ENCODE results near the gene SKP1. TPM values are rescaled to one million over a fixed set of nuclear protein-coding genes. Genes with fewer than 3 reads are reported as not detected.

Gene SKP1
- total RNA-seq, 1 donor from 2014 or later = 358 TPM

DNA sequence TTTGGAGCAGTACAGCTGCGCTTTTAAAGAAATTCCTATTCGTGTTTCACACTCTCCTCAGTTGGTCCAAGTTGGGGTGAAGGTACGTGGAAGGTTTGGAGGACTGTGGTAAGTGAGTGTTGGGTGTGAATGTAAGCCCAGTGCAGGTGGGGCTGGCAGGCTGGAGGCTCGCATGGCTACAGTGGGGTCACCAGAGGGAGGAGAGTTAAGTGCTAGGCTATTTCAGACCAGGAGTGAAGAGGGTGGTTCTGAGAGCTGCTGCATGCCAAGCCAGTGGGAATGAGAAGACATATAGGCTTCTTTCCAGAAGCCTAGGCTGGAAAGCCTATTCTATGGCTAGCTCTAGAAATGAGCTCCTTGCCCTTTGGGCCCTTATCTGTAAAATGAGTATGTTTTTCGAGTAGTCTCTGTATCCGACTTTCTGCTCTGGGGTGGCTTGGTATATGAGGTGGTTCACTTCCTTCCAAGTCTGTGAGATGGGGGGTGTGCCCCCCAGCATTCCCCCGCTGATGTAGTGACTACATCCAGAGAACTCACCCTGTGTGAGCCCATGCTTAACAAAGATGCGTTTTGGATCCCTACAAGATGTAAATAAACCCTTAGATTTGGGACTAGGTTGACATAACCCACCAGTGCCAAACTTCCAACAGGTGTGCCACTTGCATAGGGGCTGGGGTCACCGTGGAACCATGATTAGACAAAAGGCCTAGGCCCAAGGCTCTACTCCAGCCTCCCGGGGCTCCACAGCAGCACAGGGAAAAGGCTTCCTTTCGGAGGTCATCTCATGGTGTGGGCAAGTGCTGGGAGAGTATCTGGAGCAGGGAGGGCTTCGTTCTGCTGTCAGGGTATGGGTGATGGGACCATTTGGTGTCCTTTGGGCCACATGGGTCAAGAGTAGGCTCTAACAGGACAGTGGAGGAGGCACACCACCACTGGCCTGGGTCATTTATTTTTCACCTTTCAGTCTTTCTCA is 59.7 kb downstream of the SKP1 start:
- Mint-ChIP-seq H3K9me3 (ENCODE audit: low read depth) (no peaks in the 10 kb centered on the region), H3K4me3 (ENCODE audit: low read depth) (peak overlapping the region; percentile 74), H3K27ac (peak overlapping the region; percentile 4), H3K36me3 (ENCODE audit: insufficient read depth) (peaks cover 4% of the 10 kb centered on the region), H3K27me3 (peaks cover 17% of the 10 kb centered on the region), H3K4me1 (ENCODE audit: low read depth) (peaks cover 12% of the 10 kb centered on the region)
- TF ChIP-seq, protein P1, sequence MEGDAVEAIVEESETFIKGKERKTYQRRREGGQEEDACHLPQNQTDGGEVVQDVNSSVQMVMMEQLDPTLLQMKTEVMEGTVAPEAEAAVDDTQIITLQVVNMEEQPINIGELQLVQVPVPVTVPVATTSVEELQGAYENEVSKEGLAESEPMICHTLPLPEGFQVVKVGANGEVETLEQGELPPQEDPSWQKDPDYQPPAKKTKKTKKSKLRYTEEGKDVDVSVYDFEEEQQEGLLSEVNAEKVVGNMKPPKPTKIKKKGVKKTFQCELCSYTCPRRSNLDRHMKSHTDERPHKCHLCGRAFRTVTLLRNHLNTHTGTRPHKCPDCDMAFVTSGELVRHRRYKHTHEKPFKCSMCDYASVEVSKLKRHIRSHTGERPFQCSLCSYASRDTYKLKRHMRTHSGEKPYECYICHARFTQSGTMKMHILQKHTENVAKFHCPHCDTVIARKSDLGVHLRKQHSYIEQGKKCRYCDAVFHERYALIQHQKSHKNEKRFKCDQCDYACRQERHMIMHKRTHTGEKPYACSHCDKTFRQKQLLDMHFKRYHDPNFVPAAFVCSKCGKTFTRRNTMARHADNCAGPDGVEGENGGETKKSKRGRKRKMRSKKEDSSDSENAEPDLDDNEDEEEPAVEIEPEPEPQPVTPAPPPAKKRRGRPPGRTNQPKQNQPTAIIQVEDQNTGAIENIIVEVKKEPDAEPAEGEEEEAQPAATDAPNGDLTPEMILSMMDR (IDR thresholded peaks at IDR 0.05; ENCODE audit: unreplicated experiment) = no peak
- no peak for DNase-seq (ENCODE audit: low spot score, unreplicated experiment)

GRCh38 chr5:134116286-134116685 is 60.5 kb downstream of the SKP1 start:
- peak overlapping the region; percentile 74 for H3K4me3 Mint-ChIP-seq (ENCODE audit: low read depth)
- TF ChIP-seq, protein P1 (IDR thresholded peaks at IDR 0.05; ENCODE audit: unreplicated experiment) = no peak
- H3K27ac Mint-ChIP-seq = peak overlapping the region; percentile 64
- H3K4me1 Mint-ChIP-seq (ENCODE audit: low read depth) = peaks cover 12% of the 10 kb centered on the region
- H3K9me3 Mint-ChIP-seq (ENCODE audit: low read depth) = no peaks in the 10 kb centered on the region
- DNase-seq (ENCODE audit: low spot score, unreplicated experiment) = no peak
- peaks cover 25% of the 10 kb centered on the region for H3K27me3 Mint-ChIP-seq
- peaks cover 4% of the 10 kb centered on the region for H3K36me3 Mint-ChIP-seq (ENCODE audit: insufficient read depth)

DNA sequence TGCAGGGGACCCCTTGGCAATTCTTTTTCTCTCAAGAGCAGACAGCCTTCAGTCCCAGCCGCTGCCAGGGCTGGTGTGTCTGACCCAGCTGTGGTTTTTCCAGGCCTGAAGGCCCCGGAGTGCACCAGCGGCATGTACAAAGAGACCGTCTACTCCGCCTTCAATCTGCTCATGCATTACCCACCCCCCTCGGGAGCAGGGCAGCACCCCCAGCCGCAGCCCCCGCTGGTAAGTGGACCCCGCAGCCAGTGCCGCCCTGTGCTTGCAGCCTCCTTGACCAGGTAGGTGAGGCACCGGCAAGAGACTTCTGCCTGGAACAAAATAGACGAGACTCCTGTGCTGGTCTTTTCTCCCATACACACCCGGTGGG is 61.0 kb downstream of the SKP1 start:
- H3K27me3 Mint-ChIP-seq = peaks cover 30% of the 10 kb centered on the region
- H3K4me1 Mint-ChIP-seq (ENCODE audit: low read depth) = peaks cover 12% of the 10 kb centered on the region
- peak; percentile 24 for DNase-seq (ENCODE audit: low spot score, unreplicated experiment)
- H3K27ac Mint-ChIP-seq = no peak overlapping the region
- no peaks in the 10 kb centered on the region for H3K9me3 Mint-ChIP-seq (ENCODE audit: low read depth)
- peaks cover 4% of the 10 kb centered on the region for H3K36me3 Mint-ChIP-seq (ENCODE audit: insufficient read depth)
- TF ChIP-seq, protein P1 (IDR thresholded peaks at IDR 0.05; ENCODE audit: unreplicated experiment) = no peak
- peak overlapping the region; percentile 74 for H3K4me3 Mint-ChIP-seq (ENCODE audit: low read depth)

- TF ChIP-seq, protein P1 (IDR thresholded peaks at IDR 0.05; ENCODE audit: unreplicated experiment) = no peak
- Mint-ChIP-seq H3K36me3 (ENCODE audit: insufficient read depth) (peaks cover 1% of the 10 kb centered on the region), H3K4me3 (ENCODE audit: low read depth) (peak overlapping the region; percentile 74), H3K9me3 (ENCODE audit: low read depth) (no peaks in the 10 kb centered on the region), H3K27ac (peak overlapping the region; percentile 33), H3K27me3 (peaks cover 33% of the 10 kb centered on the region), H3K4me1 (ENCODE audit: low read depth) (peaks cover 12% of the 10 kb centered on the region)
- DNase-seq (ENCODE audit: low spot score, unreplicated experiment) = peak; percentile 55
Observed at GRCh38 chr5:134114886-134115805, 61.6 kb downstream of the SKP1 start.

All from progenitor cell of endocrine pancreas (in vitro differentiated cells).